Stromal cell of bone marrow (primary cell): ENCODE results near the gene MAPK10.

Experiments used
- DNase-seq: peaks from one replicate; pipeline ENCODE4 v3.0.0-alpha.2; 2012; ENCODE audit warnings: low read depth

Gene MAPK10

DNA sequence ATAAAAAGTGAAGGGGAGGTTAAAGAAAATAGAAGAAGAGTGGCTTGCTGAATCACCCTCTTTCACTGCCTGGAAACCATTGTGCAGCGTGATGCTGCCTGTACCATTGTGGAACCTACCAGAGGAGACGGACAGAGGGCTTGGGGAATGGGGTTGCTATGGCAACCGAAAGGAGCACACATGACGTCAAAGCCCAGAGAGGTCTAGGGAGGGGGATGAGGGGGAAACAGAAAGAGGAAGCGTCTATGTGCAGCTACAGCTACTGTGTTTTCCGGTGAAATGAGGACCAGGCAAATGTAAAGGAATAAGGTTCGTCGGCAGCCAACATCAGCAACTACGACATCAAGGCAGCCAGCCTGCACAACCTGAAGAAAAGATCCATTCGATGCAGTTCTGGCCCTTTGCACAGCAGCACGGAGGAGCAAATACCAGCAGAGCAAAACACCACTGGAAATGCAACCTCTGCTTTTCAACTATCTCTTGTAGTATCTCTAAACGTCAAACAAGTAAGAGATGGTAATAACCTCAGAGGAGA is at the start of gene MAPK10:
TSS of gene MAPK10 (minus strand) at position 110 of the 535 bp plus-strand sequence.
- peak; percentile 73 for DNase-seq

DNA sequence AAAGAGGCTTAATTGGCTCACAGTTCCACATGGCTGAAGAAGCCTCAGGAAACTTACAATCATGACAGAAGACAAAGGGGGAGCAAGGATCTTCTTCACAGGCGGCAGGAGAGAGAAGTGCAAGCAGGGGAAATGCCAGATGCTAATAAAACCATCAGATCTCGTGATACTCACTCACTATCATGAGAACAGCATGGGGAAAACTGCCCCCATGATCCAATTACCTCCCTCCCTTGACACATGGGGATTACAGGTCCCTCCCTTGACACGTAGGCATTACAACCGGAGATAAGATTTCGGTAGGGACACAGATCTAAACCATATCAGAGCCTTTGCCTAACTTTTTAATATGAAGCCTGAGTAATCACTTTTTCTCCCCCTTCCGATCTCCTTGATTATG is 43.7 kb upstream of the MAPK10 start:
- no peak for DNase-seq

DNA sequence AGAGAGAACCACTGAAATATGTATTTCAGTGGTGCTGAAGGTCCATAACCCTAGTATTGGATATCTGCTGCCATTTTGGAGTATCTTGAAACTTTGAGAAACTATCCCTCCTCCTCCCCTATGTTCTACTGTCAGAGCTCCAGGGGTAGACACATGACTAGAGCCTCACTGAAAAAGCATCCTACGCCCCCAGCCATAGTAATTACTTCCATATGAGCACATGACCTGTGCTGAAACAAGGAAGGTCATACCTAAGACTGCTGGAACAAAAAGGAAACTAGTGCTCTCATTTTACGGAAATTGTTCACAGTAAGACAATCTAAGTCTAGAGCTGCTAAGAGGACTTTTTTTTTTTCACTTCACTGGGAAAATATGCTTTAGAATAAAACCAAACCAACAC is 42.0 kb upstream of the MAPK10 start:
- DNase-seq: no peak

DNA sequence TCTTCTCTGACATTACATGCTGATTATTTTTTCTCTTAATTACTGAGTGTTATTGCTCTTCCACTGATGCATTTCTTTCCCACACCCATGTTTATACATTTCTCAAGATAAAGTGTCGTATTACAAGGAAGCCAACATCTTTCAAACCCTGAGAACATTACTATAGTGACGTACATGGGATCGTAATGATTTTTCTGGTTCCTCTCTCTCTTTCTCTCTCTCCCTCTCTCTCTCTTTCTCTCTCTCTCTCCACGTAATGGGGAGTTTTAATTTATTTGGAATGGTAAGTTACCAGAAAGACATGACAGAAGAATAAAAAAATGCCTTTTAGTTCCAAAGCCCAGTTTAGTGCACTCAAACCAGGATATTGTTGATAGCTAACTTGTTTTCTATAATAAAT is 40.4 kb upstream of the MAPK10 start:
- DNase-seq: no peak

DNA sequence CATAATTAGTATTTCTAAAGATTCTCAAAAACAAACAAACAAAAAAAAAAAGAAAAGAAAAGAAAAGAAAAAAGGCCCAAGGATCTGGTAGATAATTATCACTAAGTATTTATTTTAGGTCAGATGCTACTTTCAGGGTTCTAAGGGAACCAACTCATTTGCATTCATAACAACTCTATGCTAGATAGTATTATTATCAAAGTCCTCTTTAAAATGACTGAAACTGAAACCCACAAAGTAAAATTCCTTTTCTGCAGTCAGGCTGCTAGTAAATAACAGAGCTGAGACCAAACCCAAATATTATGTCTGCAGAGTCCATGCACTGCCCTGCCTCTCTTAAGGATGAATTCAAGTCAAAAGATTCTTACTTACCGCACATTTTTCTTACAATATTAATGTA is 38.3 kb upstream of the MAPK10 start:
- DNase-seq: no peak

DNA sequence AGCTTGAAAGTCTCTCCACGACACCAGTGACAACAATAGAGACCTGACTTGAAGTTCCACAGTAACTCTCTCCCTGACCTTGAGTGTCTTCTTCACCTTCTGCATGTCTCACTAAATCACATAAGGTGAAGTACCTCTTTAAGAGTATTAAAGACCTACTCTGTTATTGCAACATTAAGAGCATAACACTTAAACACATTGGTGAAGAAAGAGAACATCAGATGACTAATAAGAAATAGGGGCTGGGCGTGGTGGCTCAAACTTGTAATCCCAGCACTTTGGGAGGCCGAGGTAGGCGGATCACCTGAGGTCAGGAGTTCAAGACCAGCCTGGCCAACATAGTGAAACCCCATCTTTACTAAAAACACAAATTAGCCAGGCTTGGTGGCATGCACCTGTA is 33.9 kb upstream of the MAPK10 start:
- no peak for DNase-seq

DNA sequence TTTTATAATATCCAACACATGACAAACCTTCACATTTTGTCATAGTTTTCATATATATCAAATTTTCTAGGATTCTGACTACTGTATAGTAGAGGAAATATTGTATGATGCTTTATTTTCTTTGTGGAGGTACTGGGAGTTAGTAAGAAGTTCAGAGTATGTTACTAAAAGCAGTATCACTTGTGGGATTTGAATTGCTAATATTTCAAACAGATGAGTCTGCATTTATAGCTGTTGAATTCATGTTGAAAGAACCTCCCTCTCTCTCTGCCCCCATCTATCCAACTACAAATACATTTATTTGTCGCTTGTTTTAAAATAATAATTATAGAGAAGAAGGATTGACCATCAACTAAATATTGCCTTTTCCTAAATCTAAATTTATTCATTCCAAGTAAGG is 29.8 kb upstream of the MAPK10 start:
- no peak for DNase-seq

- no peak for DNase-seq
Measured at GRCh38 chr4:86388252-86388651, 28.4 kb upstream of the MAPK10 start.

- no peak for DNase-seq
Measured at GRCh38 chr4:86386817-86387415, 27.1 kb upstream of the MAPK10 start.

- no peak for DNase-seq
Measured at GRCh38 chr4:86386201-86386600, 26.3 kb upstream of the MAPK10 start.

DNA sequence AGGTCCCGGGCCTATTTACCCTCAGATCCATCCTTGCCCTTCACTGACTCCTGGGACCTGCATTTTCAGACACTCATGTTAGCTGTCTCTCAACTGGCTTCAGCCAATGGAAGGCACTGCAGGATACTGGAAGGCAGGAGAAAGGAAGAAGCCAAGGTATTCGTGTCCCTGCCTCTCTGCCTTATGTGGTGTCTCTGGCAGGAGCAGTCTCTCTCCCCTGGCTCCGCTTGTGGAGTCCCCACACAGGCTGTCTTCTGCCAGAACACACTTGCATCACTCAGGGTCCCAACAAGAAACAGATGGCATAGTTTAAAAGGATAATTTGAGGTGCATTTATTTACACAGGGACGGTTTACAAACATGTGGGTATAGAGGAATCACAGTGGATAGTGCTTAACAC is 21.6 kb upstream of the MAPK10 start:
- DNase-seq: no peak

- no peak for DNase-seq
Measured at GRCh38 chr4:86380181-86380724, 20.4 kb upstream of the MAPK10 start.

DNA sequence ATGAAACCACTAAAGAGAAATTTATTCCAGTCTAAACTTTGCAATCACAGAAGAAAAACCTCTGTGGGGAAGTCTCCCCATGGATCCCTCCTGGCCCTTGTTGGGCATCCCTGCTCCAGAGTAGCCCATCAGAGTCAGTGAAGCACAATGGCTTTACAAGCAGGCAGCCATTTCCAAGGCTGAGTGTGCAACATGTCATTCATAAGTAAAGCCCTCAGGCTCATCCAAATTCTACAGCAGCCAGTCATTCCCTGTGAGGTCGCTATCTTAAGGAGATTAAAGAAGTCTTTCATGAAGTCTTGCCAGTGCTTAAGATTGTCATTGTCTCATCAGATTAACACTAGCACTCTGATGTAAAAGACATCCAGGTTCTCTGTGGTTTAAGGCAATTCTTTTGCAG is 17.0 kb upstream of the MAPK10 start:
- DNase-seq: no peak

GRCh38 chr4:86368433-86368832 is 8.6 kb upstream of the MAPK10 start:
- DNase-seq: no peak

DNA sequence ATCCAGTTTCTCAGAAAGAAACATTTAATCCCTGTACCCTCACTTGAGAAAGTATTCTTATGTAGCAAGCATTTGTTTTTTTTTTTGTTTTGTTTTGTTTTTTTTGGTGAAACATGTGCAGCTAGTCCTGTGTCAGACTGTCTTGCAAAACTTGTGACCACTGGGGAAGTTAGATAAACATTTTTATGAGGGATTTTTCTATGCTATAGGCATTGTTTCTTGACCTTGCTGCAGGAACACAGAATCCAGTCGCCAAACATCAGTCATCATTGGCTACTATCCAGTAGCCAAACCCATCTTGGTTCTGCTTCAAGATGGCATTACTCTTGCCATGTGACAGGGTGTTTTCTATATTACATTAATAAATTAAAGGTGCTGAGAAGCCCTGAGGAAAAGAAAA is 7.7 kb upstream of the MAPK10 start:
- DNase-seq: peak; percentile 55

- DNase-seq: no peak
Measured at GRCh38 chr4:86366920-86367319, 7.1 kb upstream of the MAPK10 start.

- no peak for DNase-seq
Measured at GRCh38 chr4:86362510-86362909, 2.7 kb upstream of the MAPK10 start.

GRCh38 chr4:86358257-86358656 is 1.6 kb downstream of the MAPK10 start:
- no peak for DNase-seq

GRCh38 chr4:86357608-86358007 is 2.2 kb downstream of the MAPK10 start:
- no peak for DNase-seq

DNA sequence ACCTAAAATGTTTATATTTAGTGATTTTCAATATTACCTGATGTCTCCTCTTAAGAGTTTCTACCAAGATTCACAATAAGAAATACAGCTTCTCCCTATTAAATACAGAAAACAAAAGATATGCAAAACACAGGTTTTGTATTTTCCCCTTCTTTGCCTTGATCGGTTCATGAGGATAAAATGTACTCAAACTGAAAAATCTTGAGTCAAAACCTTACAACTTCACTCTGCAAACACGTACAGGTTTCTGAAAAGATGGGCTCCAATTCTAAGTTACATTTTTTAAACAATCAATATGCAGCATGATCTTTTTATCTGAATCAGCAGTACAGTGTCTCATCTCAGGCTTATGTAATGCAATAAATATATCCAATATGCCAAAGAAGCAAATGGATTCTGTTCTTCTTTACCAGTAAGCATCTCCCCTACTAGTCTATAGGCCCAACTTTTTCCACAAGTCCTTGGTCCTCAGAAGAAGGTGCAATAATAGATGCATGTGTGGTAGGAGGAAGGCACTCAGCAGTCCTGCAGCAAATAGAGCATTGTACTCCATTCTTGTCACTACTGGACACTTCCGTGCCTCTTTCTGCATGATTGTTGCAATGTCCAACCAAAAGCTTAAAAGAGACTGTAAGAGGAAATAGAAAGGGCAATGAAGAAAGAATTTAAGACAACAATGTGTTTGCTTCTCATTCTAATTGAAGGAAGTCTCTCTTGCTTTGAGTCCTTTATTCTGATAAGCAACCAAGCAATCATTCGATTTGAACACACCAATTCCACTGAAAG is 3.2 kb downstream of the MAPK10 start:
- no peak for DNase-seq

DNA sequence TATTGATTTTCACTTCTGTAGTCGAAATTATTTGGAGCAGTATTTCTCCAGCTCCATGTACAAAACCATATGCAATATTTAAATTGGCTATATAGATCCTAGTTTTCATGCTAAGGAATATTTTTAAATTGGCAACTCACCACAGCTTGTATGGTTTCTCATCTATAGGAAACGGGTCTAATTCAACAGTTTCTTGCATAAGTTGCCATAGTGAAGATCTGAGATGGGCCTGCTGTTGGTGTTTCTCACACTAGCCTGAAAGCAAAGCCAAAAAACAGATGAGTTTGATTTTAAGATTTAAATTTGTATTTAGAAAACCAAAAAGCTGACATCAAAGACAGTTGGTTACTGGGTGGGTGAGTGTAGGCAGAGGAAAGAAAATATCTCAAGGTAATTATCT is 5.5 kb downstream of the MAPK10 start:
- DNase-seq: no peak

- no peak for DNase-seq
Measured at GRCh38 chr4:86346320-86346719, 13.5 kb downstream of the MAPK10 start.

DNA sequence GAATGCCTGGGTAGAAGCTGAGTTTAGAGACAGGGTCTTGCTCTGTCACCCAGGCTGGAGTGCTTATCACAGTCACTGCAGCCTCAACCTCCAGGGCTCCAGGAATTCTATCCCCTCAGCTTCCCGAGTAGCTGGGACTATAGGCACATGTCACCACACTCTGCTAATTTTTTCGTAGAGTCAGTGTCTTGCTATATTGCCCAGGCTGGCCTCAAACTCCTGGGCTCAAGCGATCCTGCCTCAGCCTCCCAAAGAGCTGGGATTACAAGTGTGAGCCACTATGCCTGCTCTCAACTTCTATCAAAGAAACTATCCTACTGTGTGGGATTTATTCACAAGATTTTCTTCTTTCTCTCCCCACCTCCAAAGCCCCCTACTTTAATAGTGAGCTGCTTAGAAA is 15.7 kb downstream of the MAPK10 start:
- DNase-seq: no peak
